Lung microvascular endothelial cell (primary cell): ENCODE measurements around the gene LZTFL1. TPM values are rescaled to one million over a fixed set of nuclear protein-coding genes. Genes with fewer than 3 reads are reported as not detected.

Experiments used
- DNase-seq, 2 donors: peaks; one replicate each; pipeline versions ENCODE4 v3.0.0 to v3.0.0-alpha.2; 2010; ENCODE audit warnings: low read depth in 2 of 2
- total RNA-seq: library from RNA; depleted of rRNA; stranded (reverse); fragments of >200 nt; gene quantifications from 2 replicates; pipeline ENCODE4 v1.2.1, GENCODE V29; 2014

Gene LZTFL1
- total RNA-seq, 1 donor from 2014 or later = 5.8 TPM

- no peak for DNase-seq
These were observed 27.6 kb downstream of the LZTFL1 start for GRCh38 chr3:45814322-45814721.

DNA sequence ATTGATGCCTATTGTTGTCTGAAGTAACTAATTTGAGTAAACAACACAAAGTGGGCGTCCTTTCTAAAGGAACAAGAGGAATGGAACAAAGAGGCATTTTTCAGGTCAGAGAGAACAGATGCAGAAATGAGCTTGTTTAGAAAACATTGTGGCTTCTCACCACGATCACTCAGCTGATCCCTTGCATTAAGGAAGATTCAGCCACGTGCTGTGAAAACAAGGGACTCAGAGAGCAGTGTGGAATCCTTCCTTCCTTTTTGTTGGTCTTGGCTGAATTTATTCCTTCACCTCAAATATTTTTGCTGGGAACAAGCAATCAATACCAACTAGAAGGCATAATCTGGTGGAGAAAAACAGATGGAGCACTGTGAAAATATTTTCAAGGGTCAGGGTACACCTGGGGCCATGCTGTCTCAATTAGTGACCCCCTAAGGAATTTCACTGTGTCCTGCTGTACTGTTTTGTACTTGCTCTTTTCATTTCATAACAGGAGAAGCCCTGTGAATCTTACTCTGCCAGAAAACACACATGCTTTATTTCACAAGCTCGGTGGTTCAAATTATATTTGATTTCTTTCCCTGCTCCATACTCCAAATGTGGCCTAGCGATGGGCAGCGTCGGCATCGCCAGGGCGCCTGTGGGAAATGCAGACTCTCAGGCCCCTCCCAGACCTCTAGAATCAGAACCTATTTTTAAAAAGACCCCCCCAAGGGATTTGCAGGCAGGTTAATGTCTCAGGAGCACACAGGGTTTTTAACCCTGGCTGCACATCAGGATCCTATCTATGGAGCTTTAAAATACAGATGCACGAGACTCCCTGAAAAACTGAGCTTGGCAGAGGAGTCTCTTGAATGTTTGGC is 34.0 kb downstream of the LZTFL1 start:
- DNase-seq = no peak

GRCh38 chr3:45807133-45807532 is 34.8 kb downstream of the LZTFL1 start:
- no peak for DNase-seq

DNA sequence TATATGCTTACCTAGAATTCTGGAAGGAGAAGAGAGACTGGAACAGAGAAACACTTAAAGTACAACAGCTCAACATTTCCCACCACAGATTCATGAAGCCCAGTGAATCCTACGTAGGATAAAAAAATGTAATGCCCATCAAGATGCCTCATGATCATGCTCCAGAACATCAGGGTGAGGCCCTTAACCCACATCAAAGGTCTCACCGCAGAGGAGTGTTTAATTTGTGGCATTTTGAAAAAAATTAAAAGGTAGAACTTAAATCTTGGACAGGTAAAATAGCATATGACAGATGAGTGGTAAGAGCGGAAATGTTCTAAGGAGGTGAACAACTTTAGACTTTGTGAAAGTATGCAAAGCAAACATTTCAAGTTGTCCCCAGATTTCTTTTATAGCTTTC is 35.8 kb downstream of the LZTFL1 start:
- DNase-seq = no peak

DNA sequence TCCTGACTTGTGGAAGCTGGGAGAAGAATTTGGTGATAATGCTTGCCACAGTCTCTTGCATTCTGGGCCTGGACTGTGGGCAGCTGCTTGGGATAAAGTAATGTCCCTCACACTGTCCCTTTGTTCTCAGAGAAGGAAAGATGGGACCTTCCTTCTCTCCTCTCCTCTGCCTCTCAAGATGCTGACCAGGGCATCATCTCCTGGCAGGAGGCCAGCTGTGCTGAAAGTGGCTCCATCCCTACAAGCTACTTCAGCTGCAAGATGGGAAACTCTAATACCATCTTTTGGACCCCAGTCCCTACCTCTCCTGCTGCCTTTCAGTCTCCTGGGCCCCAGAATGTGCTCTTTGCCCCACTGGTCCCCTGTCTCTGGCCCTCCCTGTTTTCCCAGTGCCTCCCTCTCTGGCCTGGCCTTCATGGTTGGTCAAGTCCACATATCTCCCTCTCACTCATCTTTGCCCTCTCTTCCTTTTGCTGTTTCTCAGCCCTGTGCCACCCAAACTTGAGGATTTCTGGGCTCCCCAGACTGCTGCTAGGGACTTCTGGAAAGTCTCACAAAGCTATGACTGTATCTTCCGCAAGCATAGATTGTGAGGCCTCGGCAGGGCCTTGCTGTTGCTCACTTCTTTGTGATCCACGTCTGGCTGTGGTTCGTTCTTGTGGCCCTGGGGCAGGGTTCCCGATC is 38.5 kb downstream of the LZTFL1 start:
- DNase-seq = no peak

DNA sequence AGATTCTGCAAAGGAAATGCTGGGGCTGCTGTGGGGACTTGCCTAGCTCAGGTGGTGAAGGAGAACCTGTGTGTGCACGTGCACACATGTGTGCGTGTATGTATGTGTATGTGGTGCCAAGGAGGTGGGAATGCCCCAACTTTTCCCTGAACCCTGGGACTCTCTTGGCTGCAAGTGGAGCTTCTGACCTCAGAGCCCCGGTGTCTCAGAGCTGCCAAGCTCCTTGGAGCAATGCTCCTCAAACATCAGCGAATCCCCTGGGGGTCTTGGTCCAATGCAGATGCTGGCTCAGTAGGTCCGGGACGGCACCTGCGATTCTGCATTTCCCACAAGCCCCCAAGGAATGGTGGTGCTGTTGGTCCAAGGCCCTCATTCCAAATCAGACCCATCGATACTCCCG is 39.8 kb downstream of the LZTFL1 start:
- no peak for DNase-seq

DNA sequence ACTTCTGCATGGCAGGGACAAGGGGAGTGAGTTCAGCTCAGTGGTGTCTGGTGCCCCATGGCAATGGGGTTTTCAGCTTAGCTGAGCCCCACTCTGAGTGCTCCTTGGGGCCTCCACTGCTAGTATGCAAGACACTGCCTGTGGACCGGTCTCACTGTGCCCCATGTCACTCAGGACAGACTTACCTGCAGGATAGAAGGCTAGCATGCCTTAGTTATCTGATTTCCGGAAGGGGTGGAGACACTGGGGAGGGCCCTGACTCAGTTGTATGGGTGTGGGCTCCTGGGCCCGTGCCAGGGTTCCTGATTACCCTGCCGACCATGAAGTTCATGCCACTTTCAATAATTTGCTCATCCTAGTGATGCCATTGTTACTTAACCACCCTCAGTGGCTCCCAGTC is 41.3 kb downstream of the LZTFL1 start:
- no peak for DNase-seq

GRCh38 chr3:45799586-45799985 is 42.3 kb downstream of the LZTFL1 start:
- no peak for DNase-seq

GRCh38 chr3:45798034-45798433 is 43.9 kb downstream of the LZTFL1 start:
- no peak for DNase-seq

- no peak for DNase-seq
These were observed 44.8 kb downstream of the LZTFL1 start for GRCh38 chr3:45796902-45797637.

- no peak for DNase-seq
These were observed 45.8 kb downstream of the LZTFL1 start, which contains the start of gene SLC6A20 for GRCh38 chr3:45795882-45796765. Gene SLC6A20, minus strand, starts transcription at chr3:45796536. Its CDS starts 117 bp downstream, at chr3:45796419.

DNA sequence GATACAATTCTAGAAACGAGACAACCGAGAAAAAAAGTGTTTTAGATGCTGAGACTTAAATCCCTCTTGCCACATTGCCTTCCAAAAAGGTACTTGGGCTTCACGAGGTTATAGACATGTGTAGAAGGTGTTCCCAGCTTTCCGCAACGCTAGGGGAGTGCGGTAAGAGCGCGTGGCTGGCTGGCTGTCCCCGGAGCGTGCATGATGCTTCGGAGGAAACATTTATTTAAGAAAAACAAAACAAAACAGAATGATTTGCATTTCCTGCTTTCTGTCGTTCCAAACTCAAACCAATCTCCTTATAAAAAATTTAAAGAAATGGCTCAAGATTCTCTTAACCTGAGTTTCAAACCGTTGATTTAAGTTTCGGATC is 46.4 kb downstream of the LZTFL1 start:
- no peak for DNase-seq

DNA sequence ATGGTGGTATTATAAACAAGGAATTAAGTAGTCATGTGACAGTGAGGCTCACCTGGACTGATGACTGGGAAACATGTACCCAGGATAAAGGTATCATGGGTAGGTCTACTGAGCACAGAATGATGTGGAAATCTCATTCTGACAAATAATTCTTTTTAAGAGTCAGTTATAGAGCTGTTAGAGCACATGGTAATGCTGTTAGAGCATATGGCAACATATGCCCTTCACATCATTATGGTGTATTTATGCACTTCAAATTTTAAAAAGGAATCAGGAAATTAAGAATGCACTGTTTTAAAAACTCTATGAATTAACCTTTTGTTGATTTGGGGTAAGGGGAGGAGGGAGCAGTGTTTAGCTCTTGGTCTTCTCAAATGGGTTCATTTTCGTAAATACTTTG is 47.3 kb downstream of the LZTFL1 start:
- no peak for DNase-seq

GRCh38 chr3:45794177-45794560 is 47.8 kb downstream of the LZTFL1 start:
- DNase-seq = no peak

DNA sequence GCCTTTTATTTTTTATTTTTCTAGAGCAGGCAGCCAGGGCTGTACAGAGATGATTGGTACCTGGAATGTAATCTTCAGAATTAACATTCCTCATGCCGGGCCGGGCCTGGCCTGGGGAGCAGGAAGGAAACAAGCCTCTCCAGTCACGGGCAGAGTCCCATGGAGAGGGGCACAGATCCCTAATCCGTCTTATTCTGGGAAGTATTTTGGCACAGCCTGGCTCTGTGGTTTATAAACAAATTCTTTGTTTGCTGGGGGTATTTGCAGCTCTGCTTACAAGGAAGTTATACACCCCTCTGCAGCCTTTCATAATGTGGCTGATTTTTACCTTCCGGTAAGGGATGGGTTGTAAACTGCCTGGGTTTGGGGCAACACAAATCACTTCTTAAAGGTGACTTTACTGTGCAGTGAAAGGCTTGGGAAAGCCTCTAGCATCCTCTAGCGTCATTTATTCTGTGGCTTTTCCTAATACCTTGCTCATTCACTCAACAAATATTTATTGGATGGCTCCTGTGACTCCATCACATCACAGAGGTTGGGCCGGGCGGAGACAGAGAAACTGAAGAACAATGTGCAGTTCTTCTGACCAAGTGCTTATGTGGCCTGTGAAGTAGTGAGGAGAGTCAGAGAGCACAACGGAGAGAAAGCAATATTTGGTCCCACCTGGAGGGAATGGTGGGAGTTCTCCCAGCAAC is 48.3 kb downstream of the LZTFL1 start:
- no peak for DNase-seq

- no peak for DNase-seq
These were observed 49.3 kb downstream of the LZTFL1 start for GRCh38 chr3:45792516-45793172.

DNA sequence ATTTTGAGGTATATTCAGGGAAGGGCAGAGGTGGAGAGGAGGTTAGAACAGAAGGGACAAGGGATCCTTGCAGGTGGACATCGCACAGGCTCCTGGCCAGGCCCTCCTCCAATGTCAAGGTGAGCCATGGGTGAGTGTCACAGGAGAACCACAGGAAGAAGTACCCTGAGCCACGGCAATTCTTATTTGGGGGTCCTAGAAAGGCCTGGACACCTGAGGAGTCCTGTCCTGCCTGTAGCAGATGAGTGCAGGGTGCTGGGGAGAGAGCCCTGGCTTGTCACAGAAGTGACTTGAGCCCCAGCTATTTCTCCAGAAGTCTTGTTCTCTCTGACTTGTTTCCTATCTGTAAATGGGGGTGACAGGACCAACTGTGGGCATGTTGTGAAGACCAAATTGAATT is 49.9 kb downstream of the LZTFL1 start:
- no peak for DNase-seq

- no peak for DNase-seq
These were observed 51.3 kb downstream of the LZTFL1 start for GRCh38 chr3:45790596-45790995.

GRCh38 chr3:45789235-45789812 is 52.6 kb downstream of the LZTFL1 start:
- no peak for DNase-seq

- no peak for DNase-seq
These were observed 54.4 kb downstream of the LZTFL1 start for GRCh38 chr3:45787551-45787950.
